Measurements from ENCODE around the gene SFT2D3. TPM values are rescaled to one million over a fixed set of nuclear protein-coding genes. Genes with fewer than 3 reads are reported as not detected.
A peak's percentile ranks its signal among the peaks of the same experiment; 100 is the strongest.

Gene SFT2D3
- total and polyA plus RNA-seq, 4 donors = 2.4 to 4.9 (median 4.7) TPM; not detected in 1

GRCh38 chr2:127661072-127661649 lies 40.1 kb upstream of the SFT2D3 start:
- no peak overlapping the region for H3K9ac ChIP-seq (ENCODE audit: low read depth in 1 of 2, low read length in 2 of 2)
- no peak overlapping the region for H3K27ac ChIP-seq (ENCODE audit: low read depth in 1 of 2, low read length in 2 of 2)
- peaks cover 23 to 47% (median 37%) of the 10 kb centered on the region in 4 donors for H3K4me1 ChIP-seq (ENCODE audit: control insufficient read depth in 4 of 4, insufficient read depth in 4 of 4, low read length in 3 of 4)
- H3K36me3 ChIP-seq (ENCODE audit: control insufficient read depth in 4 of 4, insufficient read depth in 3 of 4, low read depth in 1 of 4, low read length in 3 of 4) = no peaks in the 10 kb centered on the region
- DNase-seq (ENCODE audit: low spot score) = no peak
- H3K4me3 ChIP-seq (ENCODE audit: low read depth in 1 of 3, low read length in 3 of 3) = no peak overlapping the region
- no peaks in the 10 kb centered on the region for H3K9me3 ChIP-seq (ENCODE audit: control insufficient read depth in 4 of 4, low read length in 3 of 4)
- TF ChIP-seq ATF3 (IDR thresholded peaks at IDR 0.05) (no peak), NR2F2 (IDR thresholded peaks at IDR 0.05) (peak; percentile 84), GABPA (IDR thresholded peaks at IDR 0.05 in 1 of 2, conservative IDR thresholded peaks at IDR 0.05 in 1 of 2) (no peak), CTCF (IDR thresholded peaks at IDR 0.05; ENCODE audit: low read depth, low read length, missing input control) (no peak)
- H3K27me3 ChIP-seq (ENCODE audit: control insufficient read depth in 4 of 4, insufficient read depth in 4 of 4, low read length in 3 of 4) = no peaks in the 10 kb centered on the region
- 81% methylated on average over 14 of the region's 14 CpGs for WGBS

GRCh38 chr2:127661949-127662510 lies 39.3 kb upstream of the SFT2D3 start:
- peak; percentile 12 for TF ChIP-seq NR2F2 (IDR thresholded peaks at IDR 0.05)
- no peak for TF ChIP-seq MAX (IDR thresholded peaks at IDR 0.05)
- TF ChIP-seq HNF4G (IDR thresholded peaks at IDR 0.05) = no peak
- TF ChIP-seq RXRA (IDR thresholded peaks at IDR 0.05) = peak in 1 of 2 donors; percentile 67
- no peak for TF ChIP-seq JUND (IDR thresholded peaks at IDR 0.05)
- H3K4me3 ChIP-seq (ENCODE audit: low read depth in 1 of 3, low read length in 3 of 3) = no peak overlapping the region
- no peak overlapping the region for H3K9ac ChIP-seq (ENCODE audit: low read depth in 1 of 2, low read length in 2 of 2)
- H3K4me1 ChIP-seq (ENCODE audit: control insufficient read depth in 4 of 4, insufficient read depth in 4 of 4, low read length in 3 of 4) = peaks cover 23 to 55% (median 40%) of the 10 kb centered on the region in 4 donors
- no peaks in the 10 kb centered on the region for H3K27me3 ChIP-seq (ENCODE audit: control insufficient read depth in 4 of 4, insufficient read depth in 4 of 4, low read length in 3 of 4)
- 42% methylated on average over 9 of the region's 9 CpGs for WGBS
- no peak for DNase-seq (ENCODE audit: low spot score)
- no peak overlapping the region for H3K27ac ChIP-seq (ENCODE audit: low read depth in 1 of 2, low read length in 2 of 2)
- no peaks in the 10 kb centered on the region for H3K9me3 ChIP-seq (ENCODE audit: control insufficient read depth in 4 of 4, low read length in 3 of 4)
- H3K36me3 ChIP-seq (ENCODE audit: control insufficient read depth in 4 of 4, insufficient read depth in 3 of 4, low read depth in 1 of 4, low read length in 3 of 4) = no peaks in the 10 kb centered on the region

- Histone ChIP-seq H3K9ac (ENCODE audit: low read depth in 1 of 2, low read length in 2 of 2) (no peak overlapping the region), H3K36me3 (ENCODE audit: control insufficient read depth in 4 of 4, insufficient read depth in 3 of 4, low read depth in 1 of 4, low read length in 3 of 4) (no peaks in the 10 kb centered on the region), H3K27me3 (ENCODE audit: control insufficient read depth in 4 of 4, insufficient read depth in 4 of 4, low read length in 3 of 4) (no peaks in the 10 kb centered on the region), H3K4me3 (ENCODE audit: low read depth in 1 of 3, low read length in 3 of 3) (no peak overlapping the region), H3K9me3 (ENCODE audit: control insufficient read depth in 4 of 4, low read length in 3 of 4) (no peaks in the 10 kb centered on the region), H3K4me1 (ENCODE audit: control insufficient read depth in 4 of 4, insufficient read depth in 4 of 4, low read length in 3 of 4) (peaks cover 23 to 55% (median 40%) of the 10 kb centered on the region in 4 donors), H3K27ac (ENCODE audit: low read depth in 1 of 2, low read length in 2 of 2) (peak overlapping the region in 1 of 2 donors; percentile 52)
- no peak for TF ChIP-seq JUND (IDR thresholded peaks at IDR 0.05)
- no peak for TF ChIP-seq REST (IDR thresholded peaks at IDR 0.05)
- peak in 1 of 2 donors; percentile 29 for TF ChIP-seq RXRA (IDR thresholded peaks at IDR 0.05)
- 41% methylated on average over 9 of the region's 9 CpGs for whole genome bisulfite sequencing
- DNase-seq (ENCODE audit: low spot score) = no peak
Observed at GRCh38 chr2:127662937-127663565, 38.2 kb upstream of the SFT2D3 start.
